Stimulated activated naive B cell treated with anti-CD40 and anti-IgM and Interleukin-4, amounts not matched to agents 10 μg/mL and 1 μg/mL and 100 μg/mL, for 72 hours (primary cell): ENCODE data around the gene MRPL24.
A peak's percentile ranks its signal among the peaks of the same experiment; 100 is the strongest.

Experiments
- ATAC-seq, 2 donors: fragments of 150-1000 bp; cut with Tn5 transposase; replicated peaks; 2 replicates each; pipeline ENCODE4 v1.10.0; 2021; ENCODE audit warnings: moderate library complexity in 1 of 2
- DNase-seq: peaks from one replicate; pipeline ENCODE4 v3.0.0; 2021
- H3K27ac Mint-ChIP-seq: one replicate; pipeline ENCODE4 v1.8.0; 2022; ENCODE audit warnings: mild to moderate bottlenecking, mixed read lengths
- H3K27me3 Mint-ChIP-seq, 2 donors: one replicate each; pipeline ENCODE4 v1.8.0; 2022; ENCODE audit warnings: mixed read lengths in 2 of 2
- H3K36me3 Mint-ChIP-seq, 2 donors: one replicate each; pipeline ENCODE4 v1.8.0; 2022; ENCODE audit warnings: mixed read lengths in 2 of 2, mild to moderate bottlenecking in 1 of 2
- H3K4me1 Mint-ChIP-seq, 2 donors: one replicate each; pipeline ENCODE4 v1.8.0; 2022; ENCODE audit warnings: mixed read lengths in 2 of 2, mild to moderate bottlenecking in 1 of 2
- H3K4me3 Mint-ChIP-seq, 2 donors: one replicate each; pipeline ENCODE4 v1.8.0; 2022; ENCODE audit warnings: mild to moderate bottlenecking in 2 of 2, mixed read lengths in 2 of 2, moderate library complexity in 1 of 2
- H3K9me3 Mint-ChIP-seq, 2 donors: one replicate each; pipeline ENCODE4 v1.8.0; 2022; ENCODE audit warnings: mixed read lengths in 2 of 2, mild to moderate bottlenecking in 1 of 2

Gene MRPL24

DNA sequence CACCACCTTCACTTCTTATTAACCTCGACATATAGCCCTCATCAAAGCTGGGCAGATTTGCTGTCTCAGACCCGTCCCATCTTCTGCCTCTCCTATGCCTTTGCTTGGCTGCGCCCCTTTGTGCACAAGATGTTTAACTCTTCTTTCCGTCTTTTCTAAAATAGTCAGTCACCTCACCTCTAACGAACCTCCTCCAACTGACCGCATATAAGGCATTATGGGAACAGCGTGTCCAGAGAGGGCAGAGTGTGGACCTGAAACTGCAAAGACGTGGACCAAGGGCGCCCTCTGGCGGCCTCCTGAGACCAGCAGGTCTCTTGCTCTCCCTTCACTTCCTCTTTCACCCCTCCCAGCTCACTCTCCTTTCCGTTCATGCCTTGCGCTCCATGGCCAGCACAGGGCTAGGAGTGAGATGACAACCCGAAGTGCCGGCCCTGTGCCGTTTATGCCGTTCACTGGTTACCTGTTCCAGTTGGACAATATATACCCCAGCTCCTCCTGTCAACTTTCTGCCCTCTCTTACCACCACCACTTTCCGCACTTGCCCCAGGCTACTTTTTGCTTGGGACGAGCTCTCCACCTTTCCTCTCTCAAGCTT lies 15.1 kb downstream of the MRPL24 start:
- Mint-ChIP-seq H3K9me3 (no peaks in the 10 kb centered on the region), H3K4me1 (peaks cover 34 to 38% of the 10 kb centered on the region in 2 donors), H3K27me3 (no peaks in the 10 kb centered on the region), H3K4me3 (no peak overlapping the region), H3K36me3 (peaks cover 36 to 37% of the 10 kb centered on the region in 2 donors), H3K27ac (no peak overlapping the region)
- peak; percentile 47 to 51 for ATAC-seq
- peak; percentile 66 for DNase-seq

DNA sequence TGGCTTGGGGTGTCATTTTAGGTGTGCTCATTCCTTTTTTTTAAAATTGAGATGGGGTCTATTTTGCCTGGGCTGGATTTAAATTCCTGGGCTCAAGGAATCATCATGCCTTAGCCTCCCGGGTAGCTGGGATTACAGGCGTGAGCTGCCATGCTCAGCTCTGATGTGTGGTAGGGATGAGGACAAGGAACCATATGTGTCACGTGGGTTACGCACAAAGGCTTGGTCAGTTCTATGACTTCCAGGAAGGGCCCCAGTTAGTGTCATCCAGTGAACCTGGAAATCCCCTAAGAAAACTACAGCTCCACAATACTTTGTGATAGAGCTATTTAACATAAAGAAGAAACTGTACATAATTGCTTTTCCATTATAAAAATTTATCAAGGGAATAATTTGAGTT lies 19.4 kb downstream of the MRPL24 start:
- H3K9me3 Mint-ChIP-seq, result no peaks in the 10 kb centered on the region
- ATAC-seq, result no peak
- H3K27ac Mint-ChIP-seq, result peak overlapping the region; percentile 76
- no peak overlapping the region for H3K4me3 Mint-ChIP-seq
- peaks cover 36 to 39% of the 10 kb centered on the region in 2 donors for H3K36me3 Mint-ChIP-seq
- peaks cover 20 to 37% of the 10 kb centered on the region in 2 donors for H3K4me1 Mint-ChIP-seq
- DNase-seq, result no peak
- H3K27me3 Mint-ChIP-seq, result no peaks in the 10 kb centered on the region

DNA sequence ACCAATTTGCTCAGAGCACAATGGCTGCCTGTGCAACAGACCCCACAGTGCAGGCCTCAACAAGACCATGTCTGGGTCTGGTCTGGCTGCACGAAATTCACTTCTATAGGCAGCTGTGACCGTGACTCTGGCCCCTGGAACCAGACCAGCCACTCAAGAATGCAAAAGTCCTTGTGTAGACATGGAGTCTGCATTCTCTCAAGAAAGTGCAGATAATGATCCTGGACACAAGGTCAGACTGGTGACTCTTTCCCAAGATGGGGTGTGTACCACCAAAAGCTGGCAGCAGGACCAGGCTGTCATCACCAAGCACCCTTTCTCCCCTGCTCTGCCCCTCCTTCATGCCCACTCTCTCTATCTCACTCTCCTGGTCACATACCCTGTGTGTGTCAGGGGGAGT lies 19.8 kb downstream of the MRPL24 start:
- H3K27ac Mint-ChIP-seq, result peak overlapping the region; percentile 76

DNA sequence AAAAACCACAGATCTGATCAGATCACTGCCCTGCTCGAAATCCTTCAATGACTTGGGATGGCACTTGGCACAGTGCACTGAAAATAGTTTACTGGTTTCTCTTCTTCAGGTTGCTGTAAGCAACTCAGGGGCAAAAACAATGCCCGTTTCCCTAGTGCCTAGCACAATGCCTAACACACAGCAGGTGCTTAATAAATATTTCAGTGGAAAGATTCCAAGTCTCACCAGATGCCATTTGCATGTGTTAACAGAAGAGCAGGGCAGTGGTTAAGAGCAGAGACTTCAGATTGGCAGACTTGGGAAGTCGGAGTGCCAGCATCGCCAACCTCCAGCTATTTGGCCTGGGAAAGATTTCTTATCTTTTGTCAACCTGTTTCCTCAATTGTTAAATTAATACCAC lies 23.5 kb downstream of the MRPL24 start:
- H3K4me1 Mint-ChIP-seq, result peaks cover 8 to 15% of the 10 kb centered on the region in 2 donors
- H3K27me3 Mint-ChIP-seq, result no peaks in the 10 kb centered on the region
- no peak for DNase-seq
- no peaks in the 10 kb centered on the region for H3K9me3 Mint-ChIP-seq
- peaks cover 35 to 46% of the 10 kb centered on the region in 2 donors for H3K36me3 Mint-ChIP-seq
- H3K4me3 Mint-ChIP-seq, result no peak overlapping the region
- H3K27ac Mint-ChIP-seq, result no peak overlapping the region
- no peak for ATAC-seq

More for the DNA sequence above, 19.8 kb downstream of the MRPL24 start:
- no peak for ATAC-seq
- Mint-ChIP-seq H3K4me1 (peaks cover 21 to 37% of the 10 kb centered on the region in 2 donors), H3K4me3 (no peak overlapping the region), H3K9me3 (no peaks in the 10 kb centered on the region), H3K27me3 (no peaks in the 10 kb centered on the region), H3K36me3 (peaks cover 38 to 43% of the 10 kb centered on the region in 2 donors)
- no peak for DNase-seq

DNA sequence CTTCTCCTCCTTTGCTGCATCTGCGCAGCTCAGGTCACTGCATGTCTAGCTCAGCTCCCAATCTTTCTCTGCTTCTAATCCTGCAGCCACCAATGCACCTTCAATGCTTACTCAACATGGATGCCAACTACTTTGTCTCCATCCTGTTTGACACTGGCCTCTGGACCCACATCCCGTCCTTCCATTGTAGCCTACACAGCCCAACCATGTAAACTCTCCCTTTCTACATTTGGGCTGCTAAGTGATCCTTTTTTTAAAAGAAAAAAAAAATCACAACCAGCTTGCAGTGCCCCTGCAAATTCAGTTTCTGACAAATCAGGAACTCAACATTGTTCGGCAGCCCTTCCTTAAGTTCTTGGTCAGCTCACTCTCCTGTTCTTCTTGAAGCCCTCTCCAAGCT lies 26.1 kb downstream of the MRPL24 start:
- H3K27ac Mint-ChIP-seq, result no peak overlapping the region

DNA sequence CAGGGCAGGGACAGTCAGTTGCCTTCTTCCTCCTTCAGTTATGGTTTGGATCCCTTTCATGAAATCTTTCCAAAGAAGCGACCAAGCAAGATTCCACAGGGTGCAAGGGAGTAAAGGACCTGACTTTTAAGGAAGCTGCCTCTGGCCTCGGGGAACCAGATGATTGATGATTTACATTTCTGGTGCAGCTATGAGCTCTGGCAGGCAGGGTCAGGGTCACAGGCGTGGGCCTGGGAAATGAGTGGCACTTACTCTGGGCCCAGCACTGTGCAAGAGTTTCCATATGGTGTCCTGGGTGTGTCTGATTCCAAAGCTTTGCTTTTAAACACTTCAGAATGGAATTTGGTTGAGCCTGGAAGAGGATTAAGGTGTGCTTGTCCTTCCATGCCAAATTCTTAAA lies 28.3 kb downstream of the MRPL24 start:
- Mint-ChIP-seq H3K4me3 (no peak overlapping the region), H3K9me3 (no peaks in the 10 kb centered on the region), H3K27me3 (no peaks in the 10 kb centered on the region), H3K36me3 (peaks cover 24 to 34% of the 10 kb centered on the region in 2 donors), H3K27ac (no peak overlapping the region), H3K4me1 (peaks cover 0 to 4% of the 10 kb centered on the region in 2 donors)
- DNase-seq (no peak), ATAC-seq (no peak)

More for the DNA sequence above, 26.1 kb downstream of the MRPL24 start:
- no peaks in the 10 kb centered on the region for H3K27me3 Mint-ChIP-seq
- peaks cover 1 to 4% of the 10 kb centered on the region in 2 donors for H3K4me1 Mint-ChIP-seq
- no peaks in the 10 kb centered on the region for H3K9me3 Mint-ChIP-seq
- peaks cover 27 to 39% of the 10 kb centered on the region in 2 donors for H3K36me3 Mint-ChIP-seq
- no peak overlapping the region for H3K4me3 Mint-ChIP-seq
- ATAC-seq (no peak), DNase-seq (no peak)

DNA sequence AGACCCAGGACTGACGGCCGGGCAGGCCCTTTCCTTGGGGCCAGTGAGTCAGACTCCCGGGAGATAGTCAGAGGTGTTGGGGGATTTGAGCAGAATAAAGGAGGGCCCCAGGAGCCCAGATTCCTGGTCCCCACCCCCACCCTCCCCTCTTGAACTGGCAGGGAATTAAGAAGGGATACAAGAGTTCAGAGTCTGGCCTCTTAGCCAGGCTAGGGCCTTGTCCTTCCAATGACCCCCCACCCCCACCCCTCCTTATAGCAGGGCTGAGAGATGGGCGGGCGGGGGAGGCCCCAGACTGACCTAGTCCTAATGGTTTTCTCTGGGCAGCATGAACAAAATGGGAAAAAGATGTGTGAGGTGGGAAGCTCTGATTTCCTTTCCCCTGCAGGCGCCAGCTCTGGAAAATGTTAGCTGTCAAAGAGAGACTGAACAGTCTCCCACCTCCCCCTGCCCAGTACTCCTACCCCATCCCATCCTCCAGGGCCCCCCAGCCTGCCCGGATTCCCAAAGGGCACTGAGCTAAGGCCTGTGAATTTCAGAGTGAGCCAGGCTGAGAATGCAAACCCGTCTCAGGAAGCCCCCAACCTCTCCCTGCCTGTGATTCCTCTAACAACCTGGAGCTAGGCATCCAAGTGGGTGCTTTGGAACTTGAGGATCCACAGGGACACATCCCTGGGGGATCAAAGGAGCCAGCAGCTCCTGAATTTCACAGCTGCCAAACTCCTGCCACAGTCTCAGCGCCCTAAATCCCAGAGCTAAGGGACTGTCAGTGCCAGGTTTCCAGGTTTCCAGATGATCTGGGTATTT lies 29.7 kb downstream of the MRPL24 start:
- Mint-ChIP-seq H3K4me3 (no peak overlapping the region), H3K27ac (no peak overlapping the region), H3K9me3 (no peaks in the 10 kb centered on the region), H3K27me3 (peaks cover 1 to 9% of the 10 kb centered on the region in 2 donors), H3K4me1 (peaks cover 5 to 9% of the 10 kb centered on the region in 2 donors), H3K36me3 (peaks cover 16 to 24% of the 10 kb centered on the region in 2 donors)
- ATAC-seq (no peak), DNase-seq (no peak)

DNA sequence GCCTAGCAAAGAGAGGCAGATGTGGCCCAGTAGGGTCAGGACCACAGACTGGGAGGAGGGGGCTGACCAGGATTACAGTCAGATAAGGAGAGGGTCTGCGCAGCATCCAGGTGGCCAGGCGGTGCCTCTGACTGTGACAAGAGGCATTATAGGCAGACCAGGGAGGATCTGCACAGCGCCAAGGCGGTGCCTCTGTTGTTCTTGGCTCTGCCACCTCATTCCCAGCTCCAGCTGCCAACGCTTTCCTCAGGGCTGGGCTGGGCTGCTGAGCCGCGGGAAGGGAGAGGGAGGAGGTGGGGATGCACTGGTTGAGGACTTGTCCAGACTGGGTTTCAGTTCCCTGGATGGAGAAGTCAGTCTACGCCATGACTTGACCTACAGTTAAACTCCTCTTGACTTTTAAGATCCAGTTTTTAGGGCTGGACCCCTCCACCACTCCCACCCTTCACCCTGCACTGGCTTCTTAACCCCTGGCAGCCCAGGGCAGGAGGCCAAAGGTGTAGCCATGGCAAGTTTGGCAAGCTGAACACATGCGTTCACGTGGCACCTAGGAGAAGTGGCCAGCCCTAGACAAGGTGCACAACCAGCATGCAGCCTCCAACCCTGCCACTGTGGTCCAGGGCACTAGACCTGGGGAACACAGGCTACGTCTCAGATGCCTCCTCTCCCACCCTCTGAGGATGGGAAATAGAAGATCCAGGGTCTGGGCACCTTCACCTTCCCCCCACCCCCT lies 31.0 kb downstream of the MRPL24 start:
- H3K27ac Mint-ChIP-seq, result no peak overlapping the region
- ATAC-seq (no peak), DNase-seq (no peak)
- H3K27me3 Mint-ChIP-seq, result peaks cover 14 to 18% of the 10 kb centered on the region in 2 donors
- no peak overlapping the region for H3K4me3 Mint-ChIP-seq
- peaks cover 3 to 11% of the 10 kb centered on the region in 2 donors for H3K36me3 Mint-ChIP-seq
- H3K9me3 Mint-ChIP-seq, result no peaks in the 10 kb centered on the region
- peaks cover 13 to 18% of the 10 kb centered on the region in 2 donors for H3K4me1 Mint-ChIP-seq

DNA sequence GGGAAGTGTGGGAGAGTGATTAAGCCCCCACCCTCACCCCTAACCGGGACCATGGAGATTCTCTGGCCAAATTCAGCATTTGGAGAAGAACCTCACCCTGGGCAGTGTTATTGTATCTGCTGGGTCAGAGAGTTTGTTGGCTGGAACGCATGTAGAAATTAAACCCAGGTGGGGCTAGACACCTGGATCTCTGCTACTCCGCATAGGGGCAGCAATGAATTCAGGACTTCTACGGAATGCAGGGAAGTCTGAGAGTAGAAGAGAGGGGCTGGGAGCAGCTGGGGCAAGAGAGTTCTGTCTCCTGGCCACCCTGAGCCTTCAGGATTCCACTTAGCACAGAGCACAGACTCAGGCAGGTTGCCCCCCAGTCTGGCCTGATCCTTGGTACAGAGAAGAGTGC lies 31.9 kb downstream of the MRPL24 start:
- no peaks in the 10 kb centered on the region for H3K9me3 Mint-ChIP-seq
- peak overlapping the region; percentile 25 for H3K27ac Mint-ChIP-seq
- peaks cover 23 to 24% of the 10 kb centered on the region in 2 donors for H3K27me3 Mint-ChIP-seq
- H3K4me1 Mint-ChIP-seq, result peaks cover 17 to 27% of the 10 kb centered on the region in 2 donors
- DNase-seq, result no peak
- no peak for ATAC-seq
- H3K4me3 Mint-ChIP-seq, result no peak overlapping the region
- peaks cover 0 to 7% of the 10 kb centered on the region in 2 donors for H3K36me3 Mint-ChIP-seq

DNA sequence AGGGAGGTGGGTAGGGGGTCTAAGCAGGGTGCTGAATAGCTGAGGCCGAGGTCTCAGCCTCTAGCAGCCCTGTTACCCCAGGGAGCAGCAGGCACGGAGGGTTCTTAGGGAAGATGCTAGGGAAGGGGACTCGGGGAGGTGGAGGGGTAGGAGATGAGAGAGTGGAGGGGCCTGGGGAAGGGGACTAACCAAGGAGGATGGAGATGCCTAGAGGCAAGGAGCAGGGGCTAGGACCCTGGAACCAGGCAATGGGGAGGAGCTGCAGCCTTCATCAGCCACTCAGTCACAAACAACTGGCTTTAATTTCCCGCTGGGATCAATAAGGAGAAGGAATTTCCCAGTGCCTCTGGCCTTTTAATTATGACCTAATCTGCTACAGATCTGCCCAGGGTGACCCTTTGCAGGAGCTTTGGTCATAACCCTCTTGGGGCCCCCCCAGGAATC lies 32.6 kb downstream of the MRPL24 start:
- Mint-ChIP-seq H3K9me3 (no peaks in the 10 kb centered on the region), H3K27ac (no peak overlapping the region), H3K36me3 (peaks cover 0 to 7% of the 10 kb centered on the region in 2 donors), H3K27me3 (peaks cover 30% of the 10 kb centered on the region in 2 donors), H3K4me1 (peaks cover 17 to 32% of the 10 kb centered on the region in 2 donors), H3K4me3 (no peak overlapping the region)
- DNase-seq, result no peak
- no peak for ATAC-seq

DNA sequence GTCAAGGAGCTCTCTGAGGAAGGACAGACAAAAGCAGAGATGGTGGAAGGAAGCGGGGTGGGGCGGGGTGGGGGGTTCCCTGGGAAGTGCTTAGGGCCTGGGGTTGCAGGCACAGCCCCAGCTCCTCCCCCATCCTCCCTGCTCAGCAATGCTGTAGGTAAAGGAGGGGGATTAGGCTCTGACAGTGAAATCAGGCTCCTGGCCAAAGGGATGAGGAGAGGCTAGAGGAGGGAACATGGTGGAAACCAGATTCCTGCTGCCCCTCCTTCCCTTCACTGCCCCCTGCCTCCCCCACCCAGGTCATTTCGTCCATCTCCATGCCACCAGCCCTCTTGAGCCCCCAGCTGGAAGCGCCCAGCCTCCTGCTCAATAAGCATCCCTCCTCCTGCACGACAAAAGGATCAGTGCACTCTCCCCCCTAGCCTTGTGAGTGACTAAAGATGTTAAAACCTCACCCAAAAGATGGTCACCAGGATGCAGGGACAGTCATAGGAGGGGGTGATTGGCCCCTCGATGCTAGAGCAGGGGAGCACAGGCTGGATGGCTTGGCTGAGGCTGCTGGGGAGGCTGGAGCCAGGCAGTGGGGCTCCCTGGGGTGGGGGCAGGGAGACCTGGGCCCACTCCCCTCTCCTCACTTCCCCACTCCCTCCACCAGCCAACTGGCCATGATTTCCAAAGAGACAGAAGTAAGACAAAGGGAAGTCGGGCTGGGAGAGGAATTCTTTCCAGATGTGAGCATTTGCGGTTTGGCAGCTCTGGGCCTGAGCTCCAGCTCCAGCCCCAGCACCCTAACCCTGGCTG lies 33.3 kb downstream of the MRPL24 start:
- Mint-ChIP-seq H3K9me3 (no peaks in the 10 kb centered on the region), H3K36me3 (peaks cover 0 to 4% of the 10 kb centered on the region in 2 donors), H3K4me1 (peaks cover 17 to 32% of the 10 kb centered on the region in 2 donors), H3K4me3 (no peak overlapping the region), H3K27me3 (peaks cover 35 to 37% of the 10 kb centered on the region in 2 donors), H3K27ac (peak overlapping the region; percentile 37)
- no peak for ATAC-seq
- no peak for DNase-seq

DNA sequence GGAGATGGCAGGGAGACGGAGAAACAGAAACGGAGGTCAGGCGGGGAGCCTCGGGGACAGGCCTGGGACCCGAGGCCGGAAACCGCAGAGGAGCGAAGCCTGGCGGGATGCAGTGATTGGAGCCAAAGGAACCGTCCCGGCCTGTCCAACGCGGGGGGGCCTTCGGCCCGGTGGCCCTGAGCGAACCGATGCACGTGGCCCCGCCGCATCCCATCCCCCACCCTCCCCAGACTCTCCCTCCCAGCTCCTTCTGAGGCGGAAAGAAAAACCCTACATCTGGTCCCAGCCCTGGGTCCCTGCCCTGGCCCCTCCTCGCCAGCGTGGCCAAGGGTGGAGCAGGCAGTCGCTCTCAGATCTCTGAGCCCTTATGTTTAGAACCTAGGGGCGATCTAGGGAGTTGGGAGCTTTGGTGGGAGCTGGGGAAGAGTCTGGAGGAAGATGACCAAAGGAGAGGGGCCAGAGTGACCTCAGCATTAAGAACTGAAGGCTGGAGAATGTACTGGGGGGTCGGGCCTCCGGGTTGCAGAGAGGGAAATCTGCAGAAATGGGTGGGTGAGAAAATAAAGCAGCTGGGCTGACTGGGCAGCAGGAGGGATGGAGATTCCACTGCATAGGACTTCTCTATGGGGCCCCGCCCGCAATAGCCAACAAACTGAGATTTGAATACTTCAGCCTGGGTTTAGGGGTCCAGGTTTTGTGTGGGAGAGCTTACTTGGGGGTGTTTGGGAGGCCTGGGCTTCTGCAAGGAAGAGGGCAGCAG lies 34.1 kb downstream of the MRPL24 start:
- no peak for DNase-seq
- Mint-ChIP-seq H3K4me1 (peaks cover 17 to 32% of the 10 kb centered on the region in 2 donors), H3K4me3 (peak overlapping the region; percentile 85 to 90), H3K9me3 (no peaks in the 10 kb centered on the region), H3K36me3 (no peaks in the 10 kb centered on the region), H3K27ac (no peak overlapping the region), H3K27me3 (peaks cover 35 to 42% of the 10 kb centered on the region in 2 donors)
- ATAC-seq, result peak in 1 of 2 donors; percentile 15
